ENCODE measurements around the gene TRAK2.
"Not testable (repeated sequence)": the region's sequence is repeated elsewhere in the genome, so short reads cannot be mapped to it uniquely, and the experiment has no call there.

TRAK2 gene

DNA sequence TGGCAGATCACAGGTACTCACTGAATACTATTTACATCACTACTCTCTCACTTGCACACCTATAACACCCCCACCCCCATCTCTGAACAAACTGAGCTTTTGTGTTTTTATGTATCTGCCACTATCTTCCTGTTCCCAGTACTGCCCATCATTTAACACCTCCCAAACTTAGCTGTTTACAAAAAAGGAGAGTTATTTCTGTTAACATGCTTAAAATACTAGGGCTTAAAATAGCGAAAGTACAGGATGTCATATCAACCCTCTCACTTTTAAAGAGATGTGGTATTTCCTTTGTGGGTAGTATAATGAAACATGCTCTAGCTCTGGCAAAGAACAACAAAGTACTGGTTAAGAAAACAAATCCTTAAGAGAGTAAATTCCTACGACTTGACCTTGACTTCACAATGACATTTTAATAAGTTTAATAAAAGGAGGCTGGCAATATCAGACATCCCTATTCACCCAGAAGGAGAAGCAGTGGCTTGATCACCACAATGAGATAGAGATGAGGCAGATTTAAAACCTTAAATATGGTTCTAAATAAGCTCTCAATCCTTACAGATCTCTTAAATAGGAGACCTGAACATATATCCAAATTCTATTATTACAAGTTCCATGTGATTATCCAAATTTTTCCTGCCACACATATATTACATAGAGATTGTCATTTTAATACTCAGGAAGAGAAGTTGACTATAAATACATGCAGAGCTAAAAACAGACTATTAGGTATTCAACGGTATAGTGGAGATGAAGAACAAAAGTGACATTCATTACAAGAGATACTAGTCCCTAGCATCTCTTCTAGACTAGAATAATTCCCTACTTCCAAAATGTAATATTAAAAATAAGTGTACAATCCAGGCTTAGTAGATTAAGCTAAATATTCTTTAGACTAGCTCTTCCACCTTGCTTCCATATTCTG, 36.9 kb downstream of the TRAK2 start:
- no peak for DNase-seq (ENCODE audit: low read depth)

DNA sequence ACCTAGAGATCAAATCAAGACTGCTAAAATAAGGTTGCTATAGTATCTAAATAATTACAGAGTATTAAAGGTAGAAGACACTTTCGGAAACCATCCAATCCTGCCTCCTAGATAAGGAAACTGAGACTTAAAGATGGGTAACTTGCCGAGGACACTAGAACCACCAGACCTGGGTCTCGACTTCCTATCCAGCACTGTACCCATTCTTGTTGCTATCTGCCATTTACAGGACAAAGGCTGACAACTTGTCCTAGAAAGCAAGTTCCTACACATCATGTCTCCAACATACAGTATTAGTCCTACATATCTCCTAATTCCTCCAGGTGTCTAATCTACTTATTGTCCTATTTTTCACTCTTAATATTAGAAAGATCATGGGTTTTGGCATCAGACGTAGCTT, 37.7 kb downstream of the TRAK2 start:
- DNase-seq (ENCODE audit: low read depth): no peak

DNA sequence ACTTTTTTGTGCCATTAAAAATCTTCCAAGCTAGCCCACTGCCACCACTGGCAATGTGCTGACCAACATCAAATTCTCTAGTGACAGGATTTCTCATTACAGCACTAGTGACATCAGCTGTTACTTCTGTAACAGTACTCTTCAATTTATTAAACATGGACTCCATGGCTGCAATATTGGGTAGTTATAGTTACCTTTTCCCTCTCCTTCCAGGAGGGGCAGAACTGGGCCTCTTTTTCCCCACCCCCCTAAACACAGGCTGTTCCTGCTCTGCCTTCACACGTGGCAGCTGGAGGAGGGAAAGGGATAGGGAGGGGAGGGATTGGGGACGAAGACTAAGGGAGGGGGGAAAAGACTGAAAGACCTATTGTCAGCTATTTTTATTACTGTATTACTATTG, 38.1 kb downstream of the TRAK2 start:
- no peak for DNase-seq (ENCODE audit: low read depth)

DNA sequence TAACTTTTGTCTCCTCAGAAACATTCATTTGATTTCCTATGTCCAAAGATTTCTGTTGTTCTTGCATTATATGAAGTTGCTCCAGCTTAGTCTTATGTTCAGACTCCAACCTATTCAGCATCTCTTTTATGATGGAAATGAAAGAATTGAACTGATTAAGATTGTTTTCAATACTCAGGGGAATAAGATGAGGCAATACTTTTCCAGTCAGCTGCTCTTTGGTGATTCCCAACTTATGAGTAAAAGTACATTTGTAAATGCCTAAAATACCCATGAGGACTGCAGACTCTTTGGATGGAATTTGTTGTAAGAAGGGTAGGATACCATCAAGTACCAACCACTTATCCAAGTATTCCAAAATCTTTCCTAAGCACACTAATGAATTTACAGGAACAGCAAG, 39.8 kb downstream of the TRAK2 start:
- DNase-seq (ENCODE audit: low read depth): no peak

DNA sequence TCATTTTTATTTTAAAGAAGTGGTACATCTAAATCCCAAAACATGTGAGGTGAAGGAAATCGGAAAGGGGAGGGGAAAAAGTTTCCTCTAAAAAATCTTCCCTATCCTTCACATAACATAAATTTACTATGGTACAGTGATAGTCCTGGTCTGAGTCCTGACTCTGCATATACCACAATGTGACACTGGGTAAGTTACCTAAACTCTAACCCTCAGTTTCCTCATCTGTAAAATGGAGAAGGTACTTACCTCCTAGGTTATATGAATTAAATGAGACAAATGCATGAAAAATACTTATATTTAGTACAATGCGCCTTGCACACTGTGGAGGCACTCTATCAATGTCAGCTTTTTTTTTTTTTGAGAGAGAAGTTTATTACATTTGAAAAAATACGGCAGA, 42.3 kb downstream of the TRAK2 start:
- DNase-seq (ENCODE audit: low read depth): no peak

DNA sequence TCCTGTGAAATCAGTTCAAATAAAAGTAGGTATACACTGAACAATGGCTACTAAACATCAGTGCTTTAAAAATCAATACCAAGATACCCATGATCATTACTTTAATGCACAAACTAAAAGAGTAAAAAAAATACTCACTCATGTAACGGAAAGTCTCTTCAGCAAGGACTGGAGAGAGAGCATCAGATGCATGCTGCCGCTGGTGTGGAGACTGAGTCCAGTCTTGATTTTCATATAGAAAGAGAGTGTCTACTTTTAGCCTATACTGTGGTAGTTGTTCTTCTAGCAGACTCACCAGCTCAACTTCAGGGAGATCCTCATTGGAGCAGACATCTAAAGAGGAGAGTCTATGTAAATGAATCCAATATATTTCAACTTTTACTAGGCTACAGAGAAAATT, 44.0 kb downstream of the TRAK2 start:
- DNase-seq (ENCODE audit: low read depth): no peak

DNA sequence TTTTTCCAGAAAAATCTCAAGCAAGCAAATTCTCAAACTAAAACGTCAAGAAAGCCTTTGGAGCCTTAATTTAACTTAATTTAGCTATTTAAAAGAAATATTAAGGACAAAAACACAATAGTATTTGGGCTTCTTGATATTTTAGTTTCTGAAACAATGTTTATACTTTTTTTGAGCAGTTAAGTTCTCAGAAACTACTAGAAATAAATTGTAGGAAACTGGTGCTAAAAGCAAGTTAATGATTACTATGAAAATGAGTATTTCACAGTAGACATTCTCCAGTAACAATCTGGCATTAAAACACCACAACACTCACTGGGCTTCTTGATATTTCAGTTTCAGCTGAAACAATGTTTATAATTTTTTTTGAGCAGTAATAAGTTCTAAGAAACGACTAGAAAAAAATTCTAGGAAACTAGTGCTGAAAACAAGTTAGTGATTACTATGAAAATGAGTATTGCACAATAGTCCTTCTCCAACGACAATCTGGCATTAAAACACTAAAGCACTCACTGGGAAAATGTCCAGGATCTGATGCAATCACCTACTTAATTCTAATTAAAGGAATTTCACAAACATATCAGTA, 45.1 kb downstream of the TRAK2 start:
- DNase-seq (ENCODE audit: low read depth): no peak

DNA sequence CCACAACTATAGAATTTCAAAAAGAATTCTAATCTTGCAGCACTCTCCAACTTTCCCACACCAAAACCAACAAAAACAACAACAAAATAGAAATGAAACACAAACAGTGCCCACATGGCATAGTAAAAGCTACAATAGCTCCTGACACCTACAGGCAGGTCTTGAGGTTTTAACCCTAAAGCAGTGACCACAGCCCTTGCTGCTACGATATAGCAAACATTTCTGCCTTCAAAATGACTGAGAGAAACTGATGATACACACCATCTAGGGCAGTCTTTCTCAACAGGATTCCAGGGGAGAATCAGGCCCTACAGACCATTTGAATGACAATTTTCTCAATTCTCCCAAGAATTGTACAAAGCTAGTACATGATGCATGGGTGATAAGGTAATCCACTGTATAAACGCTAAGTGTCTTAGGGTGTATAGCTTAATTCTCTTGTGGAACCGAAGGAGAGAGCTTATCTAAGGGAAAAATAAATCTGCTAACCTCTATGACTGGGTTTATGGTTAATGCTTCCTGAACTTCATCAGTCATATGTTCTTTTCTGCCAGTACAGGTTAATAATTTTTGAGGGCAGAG, 46.5 kb downstream of the TRAK2 start:
- no peak for DNase-seq (ENCODE audit: low read depth)

DNA sequence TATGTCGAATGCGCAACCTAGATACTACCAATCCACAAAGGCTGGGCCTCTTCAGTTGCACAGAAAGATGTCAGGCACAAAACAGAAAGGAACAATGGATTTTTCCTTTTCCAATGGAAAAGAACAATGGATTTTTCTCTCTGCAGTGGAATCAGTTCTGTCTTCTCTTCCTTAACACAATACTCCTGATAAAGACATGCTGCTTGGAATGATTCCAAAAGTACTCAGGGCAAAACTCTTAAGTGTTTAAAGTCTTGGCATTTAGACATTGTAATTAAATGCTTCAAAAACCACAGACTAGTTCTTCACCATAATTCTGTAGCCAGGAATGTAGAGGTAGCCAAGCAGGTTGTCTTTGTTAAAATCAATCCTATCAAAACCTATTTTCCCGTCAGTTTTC, 47.4 kb downstream of the TRAK2 start:
- DNase-seq (ENCODE audit: low read depth): no peak

DNA sequence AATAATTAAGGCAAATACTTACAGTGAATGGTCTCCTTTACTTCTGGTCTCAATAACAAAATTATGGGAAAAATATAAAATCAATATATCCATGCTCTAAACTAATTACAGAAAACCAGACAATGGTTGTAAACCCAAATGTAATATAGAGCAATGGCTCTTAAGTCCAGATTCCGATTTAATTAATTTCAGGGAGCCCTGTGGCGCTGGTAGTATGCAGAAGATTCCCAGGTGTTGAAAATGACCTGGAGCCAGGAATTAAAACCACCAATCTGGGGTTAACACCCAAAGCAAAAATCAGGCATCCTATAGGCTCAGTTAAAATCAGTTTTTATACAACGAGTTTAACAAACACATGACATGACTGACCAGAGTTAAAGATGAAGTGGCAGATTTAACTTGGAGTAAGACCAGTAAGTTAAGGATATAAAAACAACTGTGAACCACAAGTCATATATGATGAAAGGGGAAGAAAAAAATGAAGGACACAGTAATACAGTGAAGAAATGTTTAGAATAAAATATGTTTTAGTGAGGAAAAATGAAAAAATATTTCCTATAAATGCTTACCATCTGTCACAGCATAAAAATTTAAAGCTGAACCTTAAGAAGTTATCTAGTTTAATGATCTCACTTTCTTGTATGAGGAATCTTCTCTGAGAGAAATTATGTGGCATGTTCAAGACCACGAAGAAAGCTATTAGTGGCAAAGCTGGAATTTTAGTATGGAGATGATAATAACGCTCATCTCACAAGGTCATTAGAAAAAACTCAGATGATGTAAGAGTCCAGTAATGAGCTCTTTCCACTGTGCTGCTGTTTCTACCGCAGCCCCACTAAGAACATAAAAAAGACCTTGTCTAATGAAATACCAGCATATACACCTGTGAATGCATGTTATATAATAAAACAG, 48.4 kb downstream of the TRAK2 start:
- no peak for DNase-seq (ENCODE audit: low read depth)

DNA sequence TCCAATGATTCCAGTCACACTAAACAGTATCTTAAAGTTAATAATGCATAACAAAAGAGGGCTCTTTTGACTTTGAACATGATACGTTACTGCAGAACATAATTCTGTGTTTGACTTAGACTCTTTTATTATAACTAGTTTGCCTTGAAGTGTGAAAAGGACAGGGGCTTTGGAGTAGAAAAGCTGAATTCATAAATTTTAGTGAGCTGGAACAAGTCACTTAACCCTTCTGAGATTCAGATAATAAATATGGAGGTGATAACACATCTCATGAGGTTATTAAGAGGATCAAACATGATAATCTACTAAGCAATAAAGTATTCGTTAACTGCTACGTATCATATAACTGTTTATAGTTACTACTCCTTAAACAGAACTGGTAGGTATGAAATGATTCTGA, 49.4 kb downstream of the TRAK2 start:
- no peak for DNase-seq (ENCODE audit: low read depth)

DNA sequence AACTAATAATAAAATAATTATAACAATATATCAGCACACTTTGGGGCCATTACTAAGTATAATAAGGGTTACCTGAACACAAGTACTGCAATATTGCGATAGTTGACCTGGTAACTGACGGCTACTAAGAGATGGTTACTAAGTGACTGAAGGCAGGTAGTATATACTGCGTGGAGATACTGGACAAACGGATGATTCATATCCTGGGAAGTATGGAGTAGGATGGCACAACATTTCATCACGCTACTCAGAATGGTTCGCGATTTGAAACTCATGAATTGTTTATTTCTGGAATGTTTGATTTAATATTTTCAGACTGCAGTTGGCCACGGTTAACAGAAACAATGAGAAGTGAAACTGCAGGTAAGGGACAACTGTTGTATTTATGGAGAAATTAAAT, 54.7 kb downstream of the TRAK2 start:
- DNase-seq (ENCODE audit: low read depth): no peak

DNA sequence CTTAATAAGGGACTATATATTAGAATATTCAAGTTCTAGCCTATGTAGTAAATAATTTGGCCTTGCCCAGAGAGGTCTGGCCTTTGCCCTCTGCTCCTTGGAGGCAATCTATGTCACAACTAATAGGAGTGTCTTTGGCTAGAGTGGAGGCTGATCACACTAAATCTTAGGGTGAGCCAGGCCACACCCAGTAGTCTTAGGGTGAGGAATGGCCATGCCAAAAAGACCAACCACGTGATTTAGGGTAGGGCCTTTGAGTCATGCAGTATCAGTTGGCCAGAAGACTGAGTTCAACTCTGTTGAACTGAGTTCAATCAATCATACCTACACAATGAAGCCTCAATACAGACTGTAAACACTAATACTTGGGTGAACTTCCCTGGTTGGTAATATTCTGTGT, 68.1 kb downstream of the TRAK2 start:
- no peak for DNase-seq (ENCODE audit: low read depth)

DNA sequence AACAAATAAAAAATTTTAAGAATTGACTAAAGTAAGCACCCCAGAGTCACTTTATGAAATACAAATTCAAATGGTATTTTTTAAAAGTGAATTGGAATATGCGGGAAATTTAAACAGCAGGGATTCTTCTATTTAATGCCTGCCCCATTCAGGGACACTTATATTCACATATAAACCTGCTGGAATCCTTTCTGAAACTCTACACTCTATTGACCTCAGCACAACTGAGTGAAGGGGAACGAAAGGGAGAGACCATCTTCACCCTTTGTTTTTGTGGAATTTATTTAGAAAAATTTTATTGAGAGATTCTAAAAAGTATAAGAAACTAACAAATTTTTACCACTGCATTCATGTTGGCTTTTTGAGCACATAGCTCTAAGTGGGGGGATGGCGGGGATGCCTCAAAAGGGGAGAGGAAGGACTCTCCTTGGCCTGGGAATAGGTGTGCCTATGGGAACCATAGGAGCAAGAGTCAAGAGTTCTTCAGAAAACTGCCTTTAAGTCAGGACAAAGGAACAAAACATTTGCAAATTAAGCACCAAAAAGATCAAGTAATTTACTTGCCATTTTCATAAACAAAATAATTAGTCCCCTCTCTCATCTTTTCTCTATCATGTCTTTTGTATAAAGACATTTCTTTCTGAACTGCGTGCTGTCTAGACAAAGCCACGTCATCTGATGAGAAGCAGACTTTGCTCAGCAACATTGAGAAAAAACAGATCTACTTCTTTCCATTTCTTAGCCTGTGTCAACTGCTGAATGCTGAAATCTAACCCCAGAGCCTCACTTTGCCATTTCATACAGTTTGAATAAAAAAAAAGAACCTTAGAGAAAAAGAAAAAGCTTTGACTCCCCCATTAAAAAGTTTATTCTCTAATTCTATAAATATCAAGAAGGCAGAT, 72.5 kb downstream of the TRAK2 start:
- no peak for DNase-seq (ENCODE audit: low read depth)

DNA sequence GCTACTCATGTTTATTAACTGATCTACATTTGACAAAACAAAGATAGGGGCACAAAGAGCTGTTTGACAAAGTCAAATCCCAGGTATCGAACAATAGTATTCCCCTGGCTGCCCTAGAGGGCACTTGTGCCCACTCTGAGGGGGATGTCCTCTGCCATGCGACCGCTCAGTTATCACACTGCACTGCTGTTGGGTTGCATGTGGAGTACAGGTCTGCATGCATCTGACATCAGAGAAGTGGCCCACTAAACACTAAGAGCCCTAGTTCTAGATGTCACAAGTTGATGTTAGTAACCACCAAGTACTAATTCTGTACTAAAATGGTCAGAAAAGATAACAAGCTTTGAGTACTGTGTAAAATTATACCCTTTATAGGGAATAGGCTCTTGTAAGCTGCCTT, 74.0 kb downstream of the TRAK2 start:
- no peak for DNase-seq (ENCODE audit: low read depth)

DNA sequence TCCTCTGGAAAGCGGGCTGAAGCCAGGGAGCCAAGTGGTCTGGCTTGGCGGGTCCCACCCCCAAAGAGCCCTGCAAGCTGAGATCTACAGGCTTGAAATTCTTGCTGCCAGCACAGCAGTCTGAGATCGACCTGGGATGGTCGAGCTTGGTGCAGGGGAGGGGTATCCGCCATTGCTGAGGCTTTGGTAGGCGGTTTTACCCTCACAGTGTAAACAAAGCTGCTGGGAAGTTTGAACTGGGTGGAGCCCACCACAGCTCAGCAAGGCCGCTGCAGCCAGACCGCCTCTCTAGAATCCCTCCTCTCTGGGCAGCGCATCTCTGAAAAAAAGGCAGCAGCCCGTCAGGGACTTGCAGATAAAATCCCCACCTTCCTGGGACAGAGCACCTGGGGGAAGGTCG, 81.5 kb downstream of the TRAK2 start:
- no peak for DNase-seq (ENCODE audit: low read depth)

DNA sequence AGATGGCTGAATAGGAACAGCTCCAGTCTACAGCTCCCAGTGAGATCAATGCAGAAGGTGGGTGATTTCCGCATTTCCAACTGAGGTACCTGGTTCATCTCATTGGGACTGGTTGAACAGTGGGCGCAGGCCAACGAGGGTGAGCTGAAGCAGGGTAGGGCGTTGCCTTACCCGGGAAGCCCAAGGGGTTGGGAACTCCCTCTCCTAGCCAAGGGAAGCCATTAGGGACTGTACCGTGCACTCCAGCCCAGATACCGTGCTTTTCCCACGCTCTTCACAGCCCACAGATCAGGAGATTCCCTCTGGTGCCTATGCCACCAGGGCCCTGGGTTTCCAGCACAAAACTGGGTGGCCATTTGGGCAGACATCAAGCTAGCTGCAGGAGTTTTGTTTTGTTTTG, 81.9 kb downstream of the TRAK2 start:
- DNase-seq (ENCODE audit: low read depth): not testable (repeated sequence)

DNA sequence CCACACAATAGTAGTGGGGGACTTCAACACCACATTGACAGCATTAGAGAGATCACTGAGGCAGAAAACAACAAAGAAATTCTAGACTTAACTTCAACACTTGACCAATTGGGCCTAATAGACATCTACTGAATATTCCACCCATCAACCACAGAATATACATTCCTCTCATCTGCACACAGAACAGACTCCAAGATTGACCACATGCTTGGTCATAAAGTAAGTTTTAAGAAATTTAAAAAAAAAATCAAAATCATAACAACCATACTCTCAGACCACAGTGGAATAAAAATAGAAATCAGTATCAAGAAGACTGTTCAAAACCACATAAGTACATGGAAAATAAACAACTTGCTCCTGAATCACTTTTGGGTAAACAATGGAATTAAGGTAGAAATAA, 85.1 kb downstream of the TRAK2 start:
- no peak for DNase-seq (ENCODE audit: low read depth)

DNA sequence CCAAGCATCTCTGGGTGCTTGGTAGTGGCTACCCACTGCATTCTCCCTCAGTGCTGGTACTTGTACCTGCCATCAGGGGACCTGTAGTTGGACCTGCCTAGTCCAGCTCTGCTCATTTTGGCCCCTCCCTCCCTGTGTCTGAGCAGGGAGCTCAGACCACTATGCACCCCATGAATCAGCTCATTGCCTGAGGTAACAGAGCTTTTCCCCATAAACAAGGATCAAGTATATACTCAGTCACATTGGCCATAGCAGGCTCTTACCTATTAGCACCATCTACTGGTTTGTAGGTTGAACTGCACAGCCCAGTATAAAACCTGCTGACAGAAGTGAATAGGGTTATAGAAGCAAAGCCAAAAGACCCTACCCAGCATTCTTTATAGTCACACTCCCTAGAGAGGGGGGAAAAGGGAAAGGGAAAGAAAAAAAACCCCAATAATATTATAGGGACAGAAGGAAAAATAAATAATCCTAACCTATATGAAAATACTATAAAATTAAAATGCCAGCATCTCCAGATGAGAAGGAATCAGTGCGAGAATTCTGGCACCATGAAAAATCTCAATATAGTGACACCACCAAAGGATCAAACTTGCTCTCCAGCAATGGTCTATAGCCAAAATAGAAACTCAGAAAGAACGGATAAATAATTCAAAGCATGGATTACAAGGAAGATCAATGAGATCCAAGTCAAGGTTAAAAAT, 87.2 kb downstream of the TRAK2 start:
- DNase-seq (ENCODE audit: low read depth): no peak

DNA sequence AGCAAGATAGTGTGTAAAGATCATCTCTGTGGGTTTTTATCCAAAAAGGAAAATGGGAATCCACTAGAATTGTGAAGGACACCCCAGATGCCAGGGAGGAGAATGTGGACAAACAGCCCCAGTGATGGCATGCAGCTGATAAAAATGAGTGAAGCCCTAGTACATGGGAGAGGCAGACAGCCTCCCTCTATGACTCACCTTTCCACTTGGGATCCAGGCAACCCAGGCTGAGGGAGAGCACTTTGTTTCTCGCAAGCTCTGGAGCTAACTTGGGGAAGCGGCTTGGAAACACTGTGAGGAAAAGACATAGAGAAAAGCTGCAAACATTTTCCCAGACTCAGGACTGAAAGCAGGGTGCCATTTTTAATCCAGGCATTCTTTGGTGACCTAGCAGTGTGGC, 88.9 kb downstream of the TRAK2 start:
- DNase-seq (ENCODE audit: low read depth): no peak

All from T-helper 22 cell (primary cell).